Measurements from ENCODE around the gene PODN. TPM values are rescaled to one million over a fixed set of nuclear protein-coding genes. Genes with fewer than 3 reads are reported as not detected.

PODN gene
- total RNA-seq, 4 donors from 2014 or later: 5.1 to 107 (median 19.0) TPM

- no peak for DNase-seq
- Histone ChIP-seq H3K4me3 (no peak overlapping the region), H3K27ac (no peak overlapping the region), H3K27me3 (no peaks in the 10 kb centered on the region), H3K36me3 (peaks cover 0 to 30% (median 0%) of the 10 kb centered on the region in 3 donors), H3K4me1 (peaks cover 0 to 25% (median 4%) of the 10 kb centered on the region in 3 donors), H3K9me3 (no peaks in the 10 kb centered on the region)
- WGBS, 2 donors: 88 to 100% methylated on average over 1 of the region's 1 CpG
- TF ChIP-seq CTCF (IDR thresholded peaks at IDR 0.05): peak in 1 of 6 experiments; percentile 5
- TF ChIP-seq POLR2A (IDR thresholded peaks at IDR 0.05): no peak
- intact Hi-C loops (cut with DNase I): no loop called here
Measured at GRCh38 chr1:53022179-53022578, 39.8 kb upstream of the PODN start.

DNA sequence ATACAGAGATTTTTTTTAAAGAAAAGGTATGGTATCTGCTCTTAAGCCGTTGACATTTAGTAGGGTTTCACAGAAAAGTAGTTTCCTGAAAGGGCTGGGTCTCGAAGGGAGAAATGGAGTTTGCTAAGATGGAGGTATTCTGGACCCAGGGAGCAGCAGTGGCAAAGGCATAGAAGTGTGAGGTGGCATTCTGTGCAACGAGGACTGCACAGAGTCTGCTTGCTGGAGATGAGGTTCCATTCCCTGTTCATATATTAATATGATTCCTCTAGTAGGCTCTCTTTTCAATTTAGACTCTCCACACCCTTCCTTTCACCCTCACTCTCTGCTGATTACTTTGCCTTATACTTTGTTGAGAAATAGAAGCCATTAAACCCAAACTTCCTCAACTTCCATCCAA lies 38.5 kb upstream of the PODN start:
- no peak for TF ChIP-seq CTCF (IDR thresholded peaks at IDR 0.05)
- TF ChIP-seq POLR2A (IDR thresholded peaks at IDR 0.05): no peak
- 78 to 80% methylated on average over 3 of the region's 3 CpGs for WGBS, 2 donors

GRCh38 chr1:53024117-53024516 lies 37.9 kb upstream of the PODN start:
- TF ChIP-seq CTCF (IDR thresholded peaks at IDR 0.05) (no peak), POLR2A (IDR thresholded peaks at IDR 0.05) (no peak)
- intact Hi-C loops (cut with DNase I): no loop called here
- peaks cover 0 to 34% (median 0%) of the 10 kb centered on the region in 3 donors for H3K36me3 ChIP-seq
- H3K27me3 ChIP-seq: no peaks in the 10 kb centered on the region
- H3K4me3 ChIP-seq: no peak overlapping the region
- DNase-seq: no peak
- H3K27ac ChIP-seq: no peak overlapping the region
- H3K4me1 ChIP-seq: peaks cover 0 to 24% (median 4%) of the 10 kb centered on the region in 3 donors
- H3K9me3 ChIP-seq: no peaks in the 10 kb centered on the region

More for the DNA sequence above, 38.5 kb upstream of the PODN start:
- H3K4me1 ChIP-seq: peaks cover 0 to 24% (median 4%) of the 10 kb centered on the region in 3 donors
- no peak for DNase-seq
- no peak overlapping the region for H3K4me3 ChIP-seq
- no peaks in the 10 kb centered on the region for H3K9me3 ChIP-seq
- H3K27me3 ChIP-seq: no peaks in the 10 kb centered on the region
- H3K27ac ChIP-seq: no peak overlapping the region
- H3K36me3 ChIP-seq: peaks cover 0 to 34% (median 0%) of the 10 kb centered on the region in 3 donors
- intact Hi-C loops (cut with DNase I): no loop called here

DNA sequence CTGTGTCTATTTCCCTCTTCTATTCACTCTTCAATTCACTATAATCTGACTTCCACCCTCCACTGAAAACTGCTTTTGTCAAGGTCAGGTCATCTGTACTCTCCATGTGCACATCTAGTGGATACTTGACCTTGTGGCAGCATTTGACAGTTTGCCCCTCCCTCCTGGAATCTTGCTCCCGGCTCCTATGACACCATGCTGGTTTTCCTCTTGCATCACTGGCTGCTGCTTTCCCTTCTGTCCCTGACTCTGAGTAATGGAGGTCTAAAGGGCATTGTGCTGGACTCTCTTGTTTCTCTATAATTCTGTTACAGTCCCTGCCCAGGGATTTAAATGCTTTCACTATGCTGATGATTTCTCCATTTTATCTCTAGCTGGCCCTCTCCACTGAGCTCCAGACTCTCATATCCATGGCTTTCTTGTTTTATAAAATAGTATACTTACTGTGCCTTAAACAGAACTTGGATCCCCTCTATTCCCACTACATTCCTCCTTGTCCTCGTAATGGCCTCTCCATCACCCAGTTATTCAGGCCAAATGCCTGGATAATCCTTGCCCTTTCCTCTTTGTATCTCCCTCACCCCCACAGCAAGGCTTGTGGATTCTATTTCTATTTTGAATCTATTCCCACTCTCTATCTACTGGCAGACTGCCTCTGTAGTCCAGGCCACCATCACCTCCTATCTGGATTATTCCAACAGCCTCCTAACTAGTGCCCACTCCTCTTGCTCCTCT lies 36.8 kb upstream of the PODN start:
- 60 to 66% methylated on average over 2 of the region's 2 CpGs for WGBS, 2 donors
- Histone ChIP-seq H3K36me3 (peaks cover 0 to 41% (median 0%) of the 10 kb centered on the region in 3 donors), H3K27ac (peak overlapping the region in 3 of 4 donors; percentile 56 to 73 (median 59)), H3K9me3 (no peaks in the 10 kb centered on the region), H3K27me3 (no peaks in the 10 kb centered on the region), H3K4me3 (no peak overlapping the region), H3K4me1 (peaks cover 0 to 24% (median 4%) of the 10 kb centered on the region in 3 donors)
- intact Hi-C loops (cut with DNase I): no loop called here
- no peak for DNase-seq
- no peak for TF ChIP-seq POLR2A (IDR thresholded peaks at IDR 0.05)
- TF ChIP-seq CTCF (IDR thresholded peaks at IDR 0.05): no peak

DNA sequence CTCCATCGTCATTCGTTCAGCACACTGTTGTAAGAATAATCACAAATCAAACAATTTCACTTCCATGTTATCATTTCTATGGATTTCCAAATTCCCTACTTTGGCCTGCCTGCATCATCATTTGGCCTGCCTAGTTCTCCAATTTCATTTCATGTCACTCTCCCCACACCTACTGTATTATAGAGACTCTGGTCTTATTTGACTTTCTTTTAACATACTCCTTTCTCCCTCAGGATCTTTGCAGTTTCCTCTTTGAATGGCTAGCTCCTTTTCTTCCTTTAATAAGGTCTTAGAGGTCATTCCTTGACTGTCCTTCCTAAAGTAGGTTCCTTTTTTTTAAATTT lies 36.3 kb upstream of the PODN start:
- intact Hi-C loops (cut with DNase I): no loop called here
- no peak for DNase-seq
- H3K36me3 ChIP-seq: peaks cover 0 to 46% (median 0%) of the 10 kb centered on the region in 3 donors
- WGBS, 2 donors: 63% methylated on average over 2 of the region's 2 CpGs
- peaks cover 0 to 24% (median 4%) of the 10 kb centered on the region in 3 donors for H3K4me1 ChIP-seq
- no peak for TF ChIP-seq CTCF (IDR thresholded peaks at IDR 0.05)
- TF ChIP-seq POLR2A (IDR thresholded peaks at IDR 0.05): no peak
- H3K27me3 ChIP-seq: no peaks in the 10 kb centered on the region
- H3K27ac ChIP-seq: peak overlapping the region in 3 of 4 donors; percentile 56 to 73 (median 59)
- no peak overlapping the region for H3K4me3 ChIP-seq
- no peaks in the 10 kb centered on the region for H3K9me3 ChIP-seq

Data from esophagus squamous epithelium (tissue), 5 donors.